Measurements from ENCODE around the gene PCDH19.

PCDH19 gene

DNA sequence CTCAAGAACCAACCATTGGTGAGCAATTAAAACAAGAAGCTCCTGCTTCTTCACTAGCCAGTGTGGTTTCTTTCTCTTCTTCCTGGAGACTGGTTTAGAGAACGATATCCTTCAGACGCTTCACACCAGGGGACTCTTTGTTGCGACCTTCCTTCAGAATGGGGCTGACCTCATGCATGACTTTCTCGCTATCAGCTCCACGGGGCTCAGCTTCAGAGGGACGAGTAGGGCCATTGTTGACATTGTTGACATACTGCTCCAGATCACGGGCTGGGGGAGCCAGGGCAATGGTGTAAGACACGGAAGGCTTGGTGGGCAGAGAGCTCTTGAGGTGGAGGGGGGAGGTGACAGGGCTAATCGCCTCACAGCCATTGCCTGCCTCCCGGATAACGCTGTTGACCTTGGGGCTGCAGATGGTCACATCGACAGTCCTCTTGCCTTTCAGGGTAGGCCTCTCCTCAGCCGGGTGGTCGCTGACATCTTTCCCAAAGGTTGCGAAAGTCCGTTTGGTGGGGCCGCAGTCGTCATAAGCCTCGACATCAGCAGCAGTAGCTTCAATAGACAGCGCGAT lies 113.8 kb downstream of the PCDH19 start:
- no peak for DNase-seq

DNA sequence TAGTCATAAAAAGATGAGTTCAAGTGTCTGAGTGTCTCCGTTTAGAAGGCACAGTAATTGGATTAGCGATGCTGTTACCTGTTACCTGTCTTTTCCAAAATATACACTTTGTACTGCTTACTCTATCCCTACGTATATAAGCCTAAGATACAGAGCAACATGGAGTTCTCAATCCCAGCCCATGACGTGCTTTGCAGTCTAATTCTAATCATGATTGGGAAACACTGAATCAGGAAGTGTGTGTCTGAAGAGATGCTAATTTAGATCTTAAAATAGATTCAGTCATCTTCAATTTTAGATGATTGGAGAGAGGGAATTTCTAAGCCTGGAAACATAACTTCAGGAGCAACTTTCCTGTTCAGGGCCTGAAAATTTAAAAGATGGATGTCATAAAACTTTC lies 115.1 kb downstream of the PCDH19 start:
- no peak for DNase-seq

DNA sequence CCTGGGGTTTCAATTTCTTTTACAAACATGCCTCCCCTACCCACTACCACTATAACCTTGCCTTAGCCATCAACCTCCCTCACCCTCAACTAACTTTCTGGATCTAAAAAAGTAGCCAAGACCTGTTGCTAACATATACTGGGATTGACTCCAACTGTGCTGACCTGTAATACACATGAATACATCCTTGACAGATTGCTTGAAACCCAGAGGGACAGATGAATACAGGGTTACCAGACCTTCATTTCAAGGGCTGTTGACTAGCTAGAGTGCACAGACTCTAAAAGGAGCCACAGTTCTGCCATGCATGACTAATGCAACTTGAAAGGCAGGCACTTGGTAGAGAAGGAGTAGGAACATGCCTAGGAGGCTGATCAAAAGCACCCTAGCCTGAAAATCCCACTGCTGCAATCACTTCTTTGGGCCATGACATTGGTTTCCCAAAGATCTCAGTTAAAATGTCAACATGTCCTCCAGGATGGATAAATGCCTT lies 121.0 kb downstream of the PCDH19 start:
- no peak for DNase-seq

DNA sequence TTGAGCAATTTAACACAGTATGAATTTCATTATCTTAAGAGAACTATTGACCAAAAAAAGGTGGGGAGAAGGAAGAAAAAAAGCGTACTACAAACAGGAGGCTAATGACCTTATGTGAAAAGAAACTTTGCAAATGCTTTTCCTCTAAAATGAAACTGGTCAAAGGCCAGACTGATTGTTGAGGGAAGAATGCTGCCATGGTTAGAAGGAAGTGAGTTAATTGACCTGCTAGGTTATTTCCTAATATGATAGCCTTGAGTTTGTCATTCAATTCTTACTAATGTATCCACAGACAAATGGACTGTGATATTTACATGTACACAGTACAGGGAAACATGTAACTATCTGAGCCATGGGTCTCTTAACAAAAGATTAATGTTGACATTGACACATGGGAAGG lies 132.8 kb downstream of the PCDH19 start:
- no peak for DNase-seq

DNA sequence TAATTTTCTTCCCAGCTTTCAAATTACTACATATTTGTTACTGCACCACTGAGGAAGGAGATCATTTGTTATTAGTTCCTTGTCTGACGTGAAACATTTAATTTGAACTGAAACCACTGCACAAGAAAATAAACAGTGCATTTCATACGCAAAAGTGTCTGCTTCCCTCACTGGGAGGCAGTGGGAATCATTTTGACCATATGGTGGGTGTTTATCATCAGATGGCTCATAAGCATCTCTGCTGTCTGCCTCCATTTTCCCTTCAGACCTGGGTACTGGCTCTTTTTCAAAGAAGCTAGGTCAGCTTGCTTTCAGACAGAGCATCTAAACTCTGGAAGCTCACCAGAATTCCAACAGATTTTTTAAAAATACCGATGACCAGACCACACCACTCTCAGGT lies 135.2 kb downstream of the PCDH19 start:
- no peak for DNase-seq

DNA sequence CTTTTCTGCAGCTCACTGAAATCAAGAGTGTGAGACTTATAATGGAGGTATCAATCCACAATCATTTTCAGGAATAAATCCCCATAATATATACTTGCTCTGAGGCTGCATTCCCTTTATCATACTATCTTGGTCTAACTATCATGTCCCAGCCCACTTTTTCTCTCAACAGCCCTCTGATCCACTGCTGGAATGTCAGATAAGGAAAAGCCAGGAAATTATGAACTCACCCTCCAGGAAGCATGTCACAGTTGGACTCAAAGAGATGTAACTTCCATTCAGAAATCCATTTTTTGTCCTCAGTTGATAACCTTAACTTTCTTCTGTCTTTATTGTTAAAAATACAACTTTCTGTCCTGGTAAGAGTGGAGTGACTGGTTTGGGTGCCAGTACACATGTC lies 144.9 kb downstream of the PCDH19 start:
- DNase-seq, result no peak

DNA sequence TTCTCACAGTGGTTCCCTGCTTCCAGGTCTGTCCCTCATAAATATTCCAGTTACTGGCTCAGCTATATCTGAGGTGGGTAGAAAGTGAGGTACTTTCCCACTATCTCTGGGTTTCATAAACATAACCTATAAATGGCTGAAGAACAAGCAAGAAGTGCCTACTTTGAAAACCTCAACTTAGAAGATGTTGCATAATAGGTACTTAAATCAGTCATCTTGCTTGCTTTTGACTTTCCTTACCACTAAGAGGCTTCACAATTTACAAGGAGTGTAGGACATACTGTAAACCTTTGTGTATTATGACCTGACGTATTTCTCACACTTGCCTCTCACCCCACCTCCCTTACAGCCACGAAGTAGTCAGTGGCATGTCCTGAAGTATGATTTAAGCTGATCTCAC lies 145.9 kb downstream of the PCDH19 start:
- DNase-seq, result peak in 1 of 5 donors; percentile 0

DNA sequence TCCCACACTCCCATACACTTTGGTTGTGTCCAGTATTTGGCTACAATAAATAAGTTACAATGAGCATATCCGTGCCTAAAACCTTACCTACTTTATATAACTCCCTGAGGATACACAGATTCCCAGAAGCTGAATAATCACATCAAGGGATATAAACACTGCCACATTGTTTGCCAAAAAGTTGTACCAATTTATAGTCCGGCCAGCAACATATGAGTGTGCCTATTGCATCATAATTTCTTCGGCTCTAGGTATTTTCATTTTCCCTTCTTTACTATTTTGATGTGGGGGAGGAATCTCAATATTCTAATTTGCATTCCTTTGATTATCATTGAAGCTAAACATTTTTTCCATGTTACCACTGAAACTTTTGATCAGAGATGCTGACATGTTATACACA lies 146.4 kb downstream of the PCDH19 start:
- no peak for DNase-seq

DNA sequence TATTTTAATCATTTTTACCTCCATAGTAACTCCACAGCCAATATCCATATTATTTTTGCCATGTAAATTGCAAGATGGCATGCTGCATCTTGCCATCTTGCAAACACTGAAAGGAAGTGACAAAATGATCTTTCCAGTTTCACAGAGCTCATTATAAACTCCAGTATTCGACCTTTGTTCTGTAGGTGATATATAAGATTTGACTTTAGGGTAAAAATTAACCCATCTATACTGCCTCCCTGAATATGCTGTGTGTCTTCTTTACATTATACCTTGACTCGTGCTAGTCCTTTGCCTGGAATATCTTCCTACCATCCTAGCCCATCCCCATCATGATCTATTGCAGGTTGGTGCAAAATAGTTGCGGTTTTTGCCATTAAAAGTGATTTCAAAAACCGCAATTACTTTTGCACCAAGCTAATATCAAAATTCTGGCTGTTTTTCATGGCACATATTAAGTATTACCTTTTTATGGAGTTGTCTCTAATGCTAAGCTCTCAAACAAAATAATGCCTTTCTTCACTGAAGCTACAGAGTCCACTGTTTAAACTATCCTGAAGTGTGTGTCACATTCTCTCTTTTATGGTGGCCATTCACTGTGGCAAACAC lies 161.1 kb downstream of the PCDH19 start:
- DNase-seq, result no peak

DNA sequence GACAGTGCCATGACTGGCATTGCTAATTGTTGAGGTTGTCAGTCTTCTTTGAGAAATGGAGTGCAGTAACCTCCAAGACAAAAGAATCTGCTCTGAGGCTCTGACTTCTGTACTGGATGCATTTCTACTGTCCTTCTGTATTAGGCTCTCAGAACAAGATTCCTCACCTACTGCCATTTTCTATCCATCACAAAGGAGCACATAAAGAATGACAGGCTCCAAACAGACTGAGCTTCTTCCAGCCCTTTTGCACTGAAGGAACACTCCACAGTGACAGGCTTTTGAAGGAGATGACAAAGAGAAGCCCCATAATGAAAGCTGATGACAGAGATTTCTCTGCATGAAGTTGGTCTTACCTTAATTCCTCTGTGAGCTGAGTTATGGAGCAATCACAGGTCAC lies 162.2 kb downstream of the PCDH19 start:
- no peak for DNase-seq

DNA sequence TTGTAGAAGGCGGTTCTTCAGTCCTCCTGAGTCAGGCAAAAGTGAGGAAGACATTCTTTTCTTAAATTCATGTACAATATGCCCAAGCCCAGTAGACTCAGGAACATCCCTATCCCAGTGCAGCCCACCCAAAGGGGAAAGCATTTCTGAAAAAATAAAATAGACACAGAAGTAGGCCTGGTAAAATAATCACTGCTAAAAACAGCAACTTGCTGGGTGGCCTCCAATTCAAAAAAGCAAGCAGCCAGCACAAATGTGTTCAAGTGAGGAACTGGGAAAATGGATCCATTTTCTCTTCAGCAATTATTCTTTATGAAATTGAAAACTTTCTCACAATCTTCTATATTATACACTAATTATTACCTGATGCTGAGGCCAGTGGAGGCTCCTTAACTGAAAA lies 165.4 kb downstream of the PCDH19 start:
- no peak for DNase-seq

Measured in T-helper 1 cell (primary cell).